ENCODE measurements around the gene TMEM200B.

- TF ChIP-seq POLR2AphosphoS5 (IDR thresholded peaks at IDR 0.05; ENCODE audit: low read depth, low read length), result no peak
- no peak for TF ChIP-seq CTCF (IDR thresholded peaks at IDR 0.05 in 2 of 3, conservative IDR thresholded peaks at IDR 0.05 in 1 of 3; ENCODE audit: borderline replicate concordance in 1 of 3, insufficient read depth in 1 of 3, low read depth in 2 of 3, low read length in 2 of 3)
- no peak for TF ChIP-seq TCF7L2 (IDR thresholded peaks at IDR 0.05; ENCODE audit: borderline replicate concordance, extremely low read depth, insufficient read depth, insufficient read length)
- TF ChIP-seq EZH2 (IDR thresholded peaks at IDR 0.05), result no peak
- TF ChIP-seq POLR2A (IDR thresholded peaks at IDR 0.05; ENCODE audit: borderline replicate concordance, extremely low read depth, insufficient read depth, insufficient read length), result no peak
- TF ChIP-seq CEBPB (IDR thresholded peaks at IDR 0.05; ENCODE audit: low read depth), result no peak
- TF ChIP-seq YY1 (IDR thresholded peaks at IDR 0.05; ENCODE audit: extremely low read depth, insufficient replicate concordance, low read depth, low read length), result no peak
- no peak for TF ChIP-seq JUND (IDR thresholded peaks at IDR 0.05)
- TF ChIP-seq ELF1 (IDR thresholded peaks at IDR 0.05; ENCODE audit: borderline replicate concordance, low read depth), result no peak
- no peak for TF ChIP-seq ZNF274 (IDR thresholded peaks at IDR 0.05; ENCODE audit: low read depth, low read length)
- TF ChIP-seq ZBTB33 (IDR thresholded peaks at IDR 0.05; ENCODE audit: extremely low read depth, insufficient replicate concordance, low read length), result no peak
- TF ChIP-seq REST (IDR thresholded peaks at IDR 0.05; ENCODE audit: low read depth), result no peak
- no peak for TF ChIP-seq CBX3 (IDR thresholded peaks at IDR 0.05; ENCODE audit: low read depth)
- no peak for TF ChIP-seq SIN3A (IDR thresholded peaks at IDR 0.05; ENCODE audit: low read depth)
Observed at GRCh38 chr1:29119121-29119929, 4.4 kb downstream of the TMEM200B start.

Measured in HCT116 (cell line).